HepG2 (cell line): ENCODE measurements around the gene H2AZ2. TPM values are rescaled to one million over a fixed set of nuclear protein-coding genes. Genes with fewer than 3 reads are reported as not detected.

ENCODE experiments used
- ATAC-seq: fragments of 200-7000 bp; cut with Tn5 transposase; 3 replicates; pipeline ENCODE4 v1.9.1; 2020; ENCODE audit warnings: mild to moderate bottlenecking, moderate library complexity
- BruUV-seq: library from RNA; stranded (reverse); fragments of 400-500 nt; replicated peaks from 2 replicates; lab custom pipeline; 2021; lab: Mats Ljungman, UMichigan
- CTCF ChIA-PET: fragments of 300-600 bp; formaldehyde crosslinking; extraction: SDS; loops from one replicate; lab custom pipeline; 2021; ENCODE audit warnings: low total read pairs, inconsistent platforms, low intra/inter-chr PET ratio; lab: Yijun Ruan, JAX
- POLR2A ChIA-PET: fragments of 350-600 bp; sonication (Branson Sonifier 250); formaldehyde crosslinking; loops from one replicate; lab custom pipeline; 2020; ENCODE audit warnings: antibody characterized with exemption, inconsistent platforms; lab: Yijun Ruan, JAX
- DNase-seq: peaks from one replicate; pipeline ENCODE4 v3.0.0-alpha.2; 2015; ENCODE audit warnings: low spot score
- FAIRE-seq: peaks from 3 replicates; lab custom pipeline; 2011; peaks lifted over from hg19 to GRCh38; lab: Jason Lieb, UNC
- H2AFZ ChIP-seq: one replicate; pipeline ENCODE4 v1.6.1; 2011; ENCODE audit warnings: low read length, inconsistent platforms
- H3K27ac ChIP-seq: fragments of 300-600 bp; 3 replicates; pipeline ENCODE4 v1.8.0; 2011; ENCODE audit warnings: mixed run types, mild to moderate bottlenecking, mixed read lengths, low read length, inconsistent platforms; ENCODE audit not compliant: insufficient read depth; ENCODE audit errors: extremely low read length
- H3K27me3 ChIP-seq, 2 experiments: fragments of 200-600 bp in 1 of 2; 2 replicates in 1 of 2; 3 replicates in 1 of 2; pipeline versions ENCODE4 v1.6.0 to v1.8.0; 2011; ENCODE audit warnings: low read length in 2 of 2, mild to moderate bottlenecking in 2 of 2, moderate library complexity in 2 of 2, inconsistent platforms in 1 of 2; ENCODE audit not compliant: insufficient read depth in 2 of 2, control insufficient read depth in 1 of 2
- H3K36me3 ChIP-seq, 2 experiments: fragments of 200-600 bp in 1 of 2; replicated peaks in 1 of 2; 2 replicates in 1 of 2; 3 replicates in 1 of 2; pipeline versions ENCODE4 v1.5.1 to v1.8.0; 2011; ENCODE audit warnings: low read length in 2 of 2, inconsistent platforms in 1 of 2; ENCODE audit not compliant: insufficient read depth in 2 of 2, control insufficient read depth in 1 of 2
- H3K4me1 ChIP-seq: 2 replicates; pipeline ENCODE4 v1.5.1; 2012; ENCODE audit warnings: low read length, inconsistent platforms; ENCODE audit not compliant: insufficient read depth
- H3K4me2 ChIP-seq: 2 replicates; pipeline ENCODE4 v1.6.0; 2011; ENCODE audit warnings: low read depth, low read length, inconsistent platforms
- H3K4me3 ChIP-seq, 3 experiments: fragments of 200-600 bp in 1 of 3; sonication (generic), shearing (Covaris generic) in 1 of 3; replicated peaks in 1 of 3; 2 replicates each; pipeline ENCODE4 v1.5.1; 2011 to 2016; ENCODE audit warnings: low read length in 3 of 3, inconsistent platforms in 2 of 3, low read depth in 2 of 3, mild to moderate bottlenecking in 2 of 3, control low read depth in 1 of 3, mixed read lengths in 1 of 3; ENCODE audit not compliant: insufficient read depth in 1 of 3
- H3K79me2 ChIP-seq: one replicate; pipeline ENCODE4 v1.6.1; 2011; ENCODE audit warnings: low read length, inconsistent platforms; ENCODE audit not compliant: insufficient read depth
- H3K9ac ChIP-seq: 2 replicates; pipeline ENCODE4 v1.6.0; 2011; ENCODE audit warnings: mild to moderate bottlenecking, low read depth, low read length, inconsistent platforms; ENCODE audit not compliant: insufficient read depth
- H3K9me3 ChIP-seq: 2 replicates; pipeline ENCODE4 v1.5.1; 2012; ENCODE audit warnings: mild to moderate bottlenecking, low read length
- H4K20me1 ChIP-seq: 2 replicates; pipeline ENCODE4 v1.6.0; 2011; ENCODE audit warnings: inconsistent platforms, mild to moderate bottlenecking, low read length, moderate library complexity; ENCODE audit not compliant: insufficient read depth
- DBP ChIP-seq: sonication (generic); formaldehyde crosslinking; IDR thresholded peaks from 2 replicates; pipeline ENCODE4 v1.4.0; 2020; ENCODE audit warnings: missing genetic modification reagents; ENCODE audit errors: not compliant biosample characterization
- FOXC1 ChIP-seq: sonication (generic); formaldehyde crosslinking; IDR thresholded peaks from 2 replicates; pipeline ENCODE4 v1.8.0; 2022; ENCODE audit warnings: mild to moderate bottlenecking, missing genetic modification reagents, borderline replicate concordance
- GLI4 ChIP-seq: sonication (generic); formaldehyde crosslinking; IDR thresholded peaks from 2 replicates; pipeline ENCODE4 v1.5.1; 2020; ENCODE audit warnings: missing genetic modification reagents, mild to moderate bottlenecking, moderate library complexity, borderline replicate concordance
- HOMEZ ChIP-seq: IDR thresholded peaks from 2 replicates; pipeline ENCODE4 v1.6.1; 2016; ENCODE audit warnings: low read depth
- HOXD1 ChIP-seq: sonication (generic); formaldehyde crosslinking; IDR thresholded peaks from 2 replicates; pipeline ENCODE4 v1.5.0; 2020; ENCODE audit warnings: missing genetic modification reagents
- KLF9 ChIP-seq: IDR thresholded peaks from 2 replicates; pipeline ENCODE4 v1.6.1; 2016; ENCODE audit warnings: low read depth
- MAFF ChIP-seq: IDR thresholded peaks from 2 replicates; pipeline ENCODE4 v1.6.1; 2011; ENCODE audit warnings: low read depth, low read length, improper control_type of control experiment
- MAFK ChIP-seq, 2 experiments: IDR thresholded peaks in 1 of 2; conservative IDR thresholded peaks in 1 of 2; 2 replicates each; pipeline ENCODE4 v1.6.1; 2011; ENCODE audit warnings: improper control_type of control experiment in 2 of 2, low read length in 2 of 2
- MLX ChIP-seq: IDR thresholded peaks from 2 replicates; pipeline ENCODE4 v1.6.1; 2016
- NR3C1 ChIP-seq: sonication (generic); formaldehyde crosslinking; IDR thresholded peaks from 2 replicates; pipeline ENCODE4 v1.4.0; 2020; ENCODE audit warnings: missing genetic modification reagents
- RBFOX2 ChIP-seq: fragments of 200-400 bp; formaldehyde crosslinking; IDR thresholded peaks from 2 replicates; pipeline ENCODE4 v1.6.1; 2017; ENCODE audit warnings: low read depth, mild to moderate bottlenecking, low read length
- SAFB2 ChIP-seq: sonication (generic); formaldehyde crosslinking; IDR thresholded peaks from 2 replicates; pipeline ENCODE4 v1.5.1; 2020; ENCODE audit warnings: missing genetic modification reagents, low read depth, mild to moderate bottlenecking, borderline replicate concordance
- SIN3B ChIP-seq: fragments of 150-350 bp; IDR thresholded peaks from 2 replicates; pipeline ENCODE4 v1.6.1; 2014; ENCODE audit warnings: low read length
- WIZ ChIP-seq: sonication (generic); formaldehyde crosslinking; IDR thresholded peaks from 2 replicates; pipeline ENCODE4 v1.5.1; 2020; ENCODE audit warnings: mild to moderate bottlenecking, missing genetic modification reagents
- ZNF121 ChIP-seq: sonication (generic); formaldehyde crosslinking; IDR thresholded peaks from 2 replicates; pipeline ENCODE4 v1.5.0; 2020; ENCODE audit warnings: mild to moderate bottlenecking, missing genetic modification reagents
- ZNF329 ChIP-seq: sonication (generic); formaldehyde crosslinking; IDR thresholded peaks from 2 replicates; pipeline ENCODE4 v1.9.0; 2021; ENCODE audit warnings: low read depth, mild to moderate bottlenecking, missing genetic modification reagents
- ZNF576 ChIP-seq: sonication (generic); formaldehyde crosslinking; IDR thresholded peaks from 2 replicates; pipeline ENCODE4 v1.4.0; 2020; ENCODE audit warnings: mild to moderate bottlenecking, missing genetic modification reagents
- ZNF619 ChIP-seq: sonication (generic); formaldehyde crosslinking; IDR thresholded peaks from 2 replicates; pipeline ENCODE4 v1.4.0; 2020; ENCODE audit warnings: mild to moderate bottlenecking, missing genetic modification reagents
- ZNF879 ChIP-seq: sonication (generic); formaldehyde crosslinking; IDR thresholded peaks from 2 replicates; pipeline ENCODE4 v1.8.1; 2023; ENCODE audit warnings: missing genetic modification reagents
- WGBS: methylation state at CpG from one replicate; pipeline ENCODE4 v1.1.6; 2017; ENCODE audit warnings: low lambda C conversion rate; 5-methylcytosine and 5-hydroxymethylcytosine counted together
- in situ Hi-C: cut with HindIII; loops from 2 replicates; pipeline ENCODE4 v1.10.0; 2017; ENCODE audit warnings: low pct_unique_long_range_greater_than_20kb; ENCODE audit not compliant: extremely low pct_ligation_motif_present
- intact Hi-C: fragments of 100-400 bp; cut with micrococcal nuclease; formaldehyde crosslinking; loops from one replicate; pipeline ENCODE4 v1.10.0; 2022; ENCODE audit not compliant: unreplicated experiment
- polyA plus RNA-seq, 8 experiments: library from polyadenylated mRNA; depleted of rRNA in 3 of 8; stranded (reverse) in 7 of 8; unstranded in 1 of 8; fragments of >200 nt; fragmentation: Illumina TruSeq in 4 of 8; extraction: Trizol in 4 of 8; gene quantifications; 2 replicates each; pipeline versions ENCODE4 v1.2.1 to v1.2.3, GENCODE V29; 2011 to 2016; ENCODE audit warnings: low read depth in 4 of 8, missing spikeins in 1 of 8, mixed read lengths in 1 of 8; ENCODE audit not compliant: insufficient read depth in 1 of 8
- total RNA-seq, 5 experiments: library from RNA; depleted of rRNA; stranded (reverse); fragments of >200 nt; fragmentation: Illumina TruSeq; extraction: Trizol; gene quantifications; 2 replicates each; pipeline ENCODE4 v1.2.3, GENCODE V29; 2016; ENCODE audit warnings: low read depth in 1 of 5

The H2AZ2 gene
- total and polyA plus RNA-seq, 2 of the 13 experiments (the other 11 are each of a cell fraction or from before 2014, with no cell fraction given): 121 to 223 TPM

- H3K9ac ChIP-seq: no peak overlapping the region
- no peaks in the 10 kb centered on the region for H3K27me3 ChIP-seq
- H3K4me3 ChIP-seq: no peak overlapping the region
- no peaks in the 10 kb centered on the region for H3K9me3 ChIP-seq
- peaks cover 14% of the 10 kb centered on the region for H3K4me1 ChIP-seq
- H4K20me1 ChIP-seq: no peaks in the 10 kb centered on the region
- H3K4me2 ChIP-seq: no peak overlapping the region
- ATAC-seq (no peak), DNase-seq (no peak), FAIRE-seq (no peak)
- ChIA-PET POLR2A (no interaction called here), CTCF (no interaction called here)
- no peak overlapping the region for H2AFZ ChIP-seq
- H3K79me2 ChIP-seq: no peaks in the 10 kb centered on the region
- TF ChIP-seq GLI4 (CRISPR knock-in tag) (no peak), FOXC1 (CRISPR knock-in tag) (no peak), DBP (no peak), MAFF (peak; percentile 48), HOXD1 (CRISPR knock-in tag) (no peak), NR3C1 (CRISPR knock-in tag) (no peak), ZNF619 (CRISPR knock-in tag) (no peak), HOMEZ (CRISPR knock-in tag) (no peak), MLX (CRISPR knock-in tag) (no peak), ZNF121 (CRISPR knock-in tag) (peak; percentile 40; the same call in 1 of the 2 replicates), KLF9 (CRISPR knock-in tag) (no peak), RBFOX2 (no peak), WIZ (CRISPR knock-in tag) (no peak), ZNF576 (CRISPR knock-in tag) (no peak), MAFK (conservative IDR thresholded peaks at IDR 0.05 in 1 of 2, IDR thresholded peaks at IDR 0.05 in 1 of 2; ENCODE audit: low read length in 2 of 2) (peak; percentile 32 to 52; a peak in 3 of 4 replicates), SAFB2 (CRISPR knock-in tag) (no peak), SIN3B (no peak), ZNF879 (no peak), ZNF329 (CRISPR knock-in tag) (no peak)
- intact Hi-C loops: no loop called here
- no TSS peak for BruUV-seq
- no peaks in the 10 kb centered on the region for H3K36me3 ChIP-seq
- H3K27ac ChIP-seq: no peak overlapping the region
- WGBS: 47% methylated on average over 3 of the region's 3 CpGs
- in situ Hi-C loops: loop anchor here (10.0 kb wide), 1 partner anchor 281 kb away; no protein-coding TSS in a partner anchor
Observed at GRCh38 chr7:44853391-44853790, 5.5 kb upstream of the H2AZ2 start.
